GM10248 (cell line): ENCODE data around the gene OR7A5.
"Not testable (repeated sequence)": the region's sequence is repeated elsewhere in the genome, so short reads cannot be mapped to it uniquely, and the experiment has no call there.

Experiments
- CTCF ChIA-PET: fragments of 300-600 bp; sonication (Branson Sonifier 250); formaldehyde crosslinking; extraction: SDS; loops from one replicate; lab custom pipeline; 2021; ENCODE audit warnings: antibody characterized with exemption; lab: Yijun Ruan, JAX
- POLR2A ChIA-PET: fragments of 350-650 bp; sonication (Branson Sonifier 250); formaldehyde crosslinking; extraction: SDS; loops from one replicate; lab custom pipeline; 2020; ENCODE audit warnings: antibody characterized with exemption; lab: Yijun Ruan, JAX
- DNase-seq: peaks from one replicate; pipeline ENCODE4 v3.0.0; 2012; ENCODE audit errors: extremely low spot score
- CTCF ChIP-seq: IDR thresholded peaks from 2 replicates; pipeline ENCODE4 v1.5.1; 2012; ENCODE audit warnings: mild to moderate bottlenecking, low read depth; ENCODE audit errors: extremely low read depth, missing control alignments, control extremely low read depth

Gene OR7A5

GRCh38 chr19:14786421-14786851, 48.5 kb downstream of the OR7A5 start:
- CTCF ChIA-PET = interaction anchor here (0.9 to 2.7 kb wide), 18 partner anchors 9 to 1895 kb away, joined by 3 to 19 read pairs (median 4); partner anchors contain the start of genes ADGRE2 and NDUFB7
- POLR2A ChIA-PET = interaction anchor here (0.6 kb wide), 1 partner anchor 268 kb away, joined by 5 read pairs; no protein-coding TSS in a partner anchor
- peak; percentile 82 for TF ChIP-seq CTCF
- peak; percentile 62 for DNase-seq

GRCh38 chr19:14785102-14785793, 49.7 kb downstream of the OR7A5 start:
- CTCF ChIA-PET = interaction anchor here (0.8 to 2.7 kb wide), 10 partner anchors 8 to 1896 kb away, joined by 3 to 19 read pairs (median 4); partner anchors contain the start of genes ADGRE2 and NDUFB7
- peak; percentile 39 for DNase-seq

GRCh38 chr19:14784730-14785101, 50.3 kb downstream of the OR7A5 start:
- POLR2A ChIA-PET = interaction anchor here (0.5 to 1.2 kb wide), 3 partner anchors 26 to 267 kb away, joined by 4 to 6 read pairs (median 4); partner anchors contain the start of gene DNAJB1
- CTCF ChIA-PET = interaction anchor here (0.8 to 2.7 kb wide), 3 partner anchors 8 to 228 kb away, joined by 3 to 19 read pairs (median 3); partner anchors contain the start of gene ADGRE2
- DNase-seq = peak; percentile 68

More at GRCh38 chr19:14785102-14785793, 49.7 kb downstream of the OR7A5 start:
- POLR2A ChIA-PET = interaction anchor here (0.5 to 1.2 kb wide), 3 partner anchors 25 to 267 kb away, joined by 4 to 6 read pairs (median 4); partner anchors contain the start of gene DNAJB1

GRCh38 chr19:14783410-14783998, 51.5 kb downstream of the OR7A5 start:
- DNase-seq, POLR2A ChIA-PET, CTCF ChIA-PET: not testable (repeated sequence)

GRCh38 chr19:14782626-14783409, 52.2 kb downstream of the OR7A5 start:
- DNase-seq = no peak
- TF ChIP-seq CTCF = no peak
- ChIA-PET POLR2A (no interaction called here), CTCF (no interaction called here)

GRCh38 chr19:14781713-14782536, 53.1 kb downstream of the OR7A5 start:
- DNase-seq, POLR2A ChIA-PET, CTCF ChIA-PET: not testable (repeated sequence)

- POLR2A ChIA-PET, CTCF ChIA-PET: not testable (repeated sequence)
- peak; percentile 38 for DNase-seq
Observed at GRCh38 chr19:14780622-14781225, 54.3 kb downstream of the OR7A5 start.

- CTCF ChIA-PET = interaction anchor here (0.9 to 3.6 kb wide), 2 partner anchors 7 to 223 kb away, joined by 3 to 19 read pairs; no protein-coding TSS in a partner anchor
- POLR2A ChIA-PET = no interaction called here
- DNase-seq = no peak
- no peak for TF ChIP-seq CTCF
Observed at GRCh38 chr19:14779151-14779550, 55.8 kb downstream of the OR7A5 start.

- DNase-seq, POLR2A ChIA-PET: not testable (repeated sequence)
- CTCF ChIA-PET = interaction anchor here (3.6 kb wide), 1 partner anchor 8 kb away, joined by 19 read pairs; no protein-coding TSS in a partner anchor
Observed at GRCh38 chr19:14778110-14778845, 56.7 kb downstream of the OR7A5 start, which contains the start of gene ADGRE2. TSS of gene ADGRE2 (minus strand) at chr19:14778560. CDS start at chr19:14776756, 1,804 bp downstream.

- CTCF ChIA-PET = interaction anchor here (1.4 to 3.6 kb wide), 3 partner anchors 8 to 203 kb away, joined by 5 to 19 read pairs (median 6); no protein-coding TSS in a partner anchor
- POLR2A ChIA-PET, DNase-seq: not testable (repeated sequence)
Observed at GRCh38 chr19:14777645-14778044, 57.3 kb downstream of the OR7A5 start.
